GM11168 (cell line): ENCODE results near the gene NTM.
"Not testable (repeated sequence)": the region's sequence is repeated elsewhere in the genome, so short reads cannot be mapped to it uniquely, and the experiment has no call there.

Experiments
- in situ Hi-C: fragments of 300-500 bp; cut with MboI; formaldehyde crosslinking; loops from one replicate; pipeline ENCODE4 v1.12.0; 2022; ENCODE audit warnings: low sequenced_read_pairs; ENCODE audit not compliant: unreplicated experiment

Gene NTM

DNA sequence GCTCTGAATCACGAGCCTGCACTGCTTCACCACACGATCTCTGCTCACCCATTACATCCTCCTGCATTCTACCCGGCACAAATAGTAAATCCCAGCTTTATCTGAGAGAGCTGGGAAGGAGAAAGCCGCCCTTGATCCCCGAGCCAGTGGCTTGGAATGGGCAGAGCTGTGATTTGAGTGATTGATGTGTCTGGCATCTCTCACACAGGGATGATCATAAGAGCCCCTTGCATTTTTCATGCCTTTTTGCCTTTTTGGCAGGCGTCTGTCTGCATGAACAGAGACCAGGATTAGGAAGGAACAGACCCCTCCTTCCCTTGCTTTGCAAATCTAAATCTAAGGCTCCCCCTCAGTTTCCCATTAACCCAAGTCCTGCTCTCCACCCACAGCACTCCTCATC, 945.3 kb downstream of the NTM start:
- in situ Hi-C loops = no loop called here

- in situ Hi-C loops = no loop called here
Observed at GRCh38 chr11:132318421-132319157, 948.2 kb downstream of the NTM start.

DNA sequence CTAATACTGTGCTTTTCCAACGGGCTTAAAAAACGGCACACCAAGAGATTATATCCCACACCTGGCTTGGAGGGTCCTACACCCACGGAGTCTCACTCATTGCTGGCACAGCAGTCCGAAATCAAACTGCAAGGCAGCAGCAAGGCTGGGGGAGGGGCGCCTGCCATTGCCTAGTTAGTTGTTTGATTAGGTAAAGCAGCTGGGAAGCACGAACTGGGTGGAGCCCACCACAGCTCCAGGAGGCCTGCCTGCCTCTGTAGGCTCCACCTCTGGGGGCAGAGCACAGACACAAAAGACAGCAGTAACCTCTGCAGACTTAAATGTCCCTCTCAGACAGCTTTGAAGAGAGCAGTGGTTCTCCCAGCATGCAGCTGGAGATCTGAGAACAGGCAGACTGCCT, 949.0 kb downstream of the NTM start:
- in situ Hi-C loops = not testable (repeated sequence)

DNA sequence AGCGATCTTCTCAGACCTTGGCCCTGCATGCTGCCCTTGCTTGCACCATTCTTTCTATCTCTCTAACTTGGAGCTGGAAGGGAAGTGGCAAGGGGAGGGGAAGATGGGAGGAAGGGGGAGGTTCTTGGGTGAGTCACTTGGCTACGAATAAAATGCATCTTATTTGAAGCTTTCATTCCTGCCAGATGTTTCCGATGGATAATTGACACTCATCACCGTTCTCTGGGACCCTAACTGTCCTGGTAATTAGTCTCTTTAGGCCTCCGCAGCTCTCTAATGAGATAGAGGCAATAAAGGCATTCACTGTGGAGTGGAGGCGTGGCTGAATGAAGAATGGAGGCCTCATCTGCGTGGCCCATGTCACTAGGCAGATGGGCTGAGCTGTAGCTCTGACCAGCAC, 960.1 kb downstream of the NTM start:
- in situ Hi-C loops = no loop called here

- in situ Hi-C loops = no loop called here
Observed at GRCh38 chr11:132332521-132332920, 962.1 kb downstream of the NTM start.

- in situ Hi-C loops = no loop called here
Observed at GRCh38 chr11:132334769-132335280, 964.4 kb downstream of the NTM start.

DNA sequence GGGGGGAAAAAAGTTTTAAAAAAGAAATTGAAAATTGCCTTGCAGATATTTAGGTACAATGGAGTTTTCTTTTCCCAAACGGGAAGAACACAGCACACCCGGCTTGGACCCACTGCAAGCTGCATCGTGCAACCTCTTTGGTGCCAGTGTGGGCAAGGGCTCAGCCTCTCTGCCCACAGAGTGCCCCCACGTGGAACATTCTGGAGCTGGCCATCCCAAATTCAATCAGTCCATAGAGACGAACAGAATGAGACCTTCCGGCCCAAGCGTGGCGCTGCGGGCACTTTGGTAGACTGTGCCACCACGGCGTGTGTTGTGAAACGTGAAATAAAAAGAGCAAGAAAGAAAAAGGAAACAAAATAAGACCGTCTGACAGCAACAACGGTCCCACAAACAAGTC, 964.9 kb downstream of the NTM start:
- in situ Hi-C loops = no loop called here

DNA sequence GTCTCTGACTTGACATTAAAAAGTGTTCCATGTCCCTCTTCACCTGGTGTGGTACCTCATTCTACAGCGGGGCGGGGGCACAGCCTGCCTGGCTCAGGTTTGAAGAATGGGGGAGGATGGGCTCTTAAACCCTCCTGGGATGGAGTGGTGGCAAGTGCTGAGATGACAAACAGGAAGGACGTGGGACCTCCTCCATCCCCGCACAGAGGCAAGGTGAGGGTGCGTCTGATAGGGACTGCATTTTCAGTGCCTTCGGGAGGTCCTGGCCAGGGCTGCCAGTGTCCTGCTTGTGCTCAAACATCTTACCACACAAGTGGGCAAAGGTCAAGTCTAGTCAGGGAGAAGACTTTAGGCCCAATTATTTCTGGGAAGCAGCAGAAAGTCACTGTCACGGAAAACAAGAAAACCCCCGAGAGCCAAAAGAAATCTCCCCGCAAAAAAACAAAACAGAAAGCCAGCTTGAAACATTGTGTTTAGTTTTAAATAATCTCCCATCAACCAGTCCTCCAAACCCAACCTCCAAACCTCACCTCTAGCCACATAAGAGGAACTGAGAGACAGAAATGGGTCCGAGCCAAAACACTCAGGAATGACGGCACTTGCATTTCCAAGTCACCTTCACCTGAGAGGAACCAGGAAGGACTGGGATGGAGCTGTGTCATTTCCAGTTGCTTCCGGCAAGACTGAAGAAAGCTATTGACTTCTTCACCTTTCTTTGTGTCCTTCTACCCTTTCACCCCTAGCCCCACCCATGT, 966.5 kb downstream of the NTM start:
- in situ Hi-C loops = no loop called here

- in situ Hi-C loops = no loop called here
Observed at GRCh38 chr11:132337819-132338416, 967.5 kb downstream of the NTM start.

DNA sequence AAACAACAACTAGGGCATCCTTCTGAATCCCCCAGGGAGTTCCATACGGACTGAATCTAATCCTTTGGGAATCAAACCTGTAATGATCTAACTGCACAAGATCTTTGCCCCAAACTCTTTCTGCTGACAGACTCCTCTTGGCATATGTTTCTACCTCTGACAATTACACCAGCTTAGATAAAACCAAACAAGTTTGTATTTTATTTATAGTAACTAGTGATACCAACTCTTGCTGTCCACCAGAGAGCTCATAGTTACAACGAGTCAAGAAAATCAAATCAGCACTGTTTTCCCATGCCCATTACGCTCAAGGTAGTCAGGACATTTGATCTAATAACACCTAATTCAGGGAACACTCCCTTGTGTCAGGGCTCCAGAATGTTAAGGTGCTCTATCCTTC, 972.0 kb downstream of the NTM start:
- in situ Hi-C loops = no loop called here

DNA sequence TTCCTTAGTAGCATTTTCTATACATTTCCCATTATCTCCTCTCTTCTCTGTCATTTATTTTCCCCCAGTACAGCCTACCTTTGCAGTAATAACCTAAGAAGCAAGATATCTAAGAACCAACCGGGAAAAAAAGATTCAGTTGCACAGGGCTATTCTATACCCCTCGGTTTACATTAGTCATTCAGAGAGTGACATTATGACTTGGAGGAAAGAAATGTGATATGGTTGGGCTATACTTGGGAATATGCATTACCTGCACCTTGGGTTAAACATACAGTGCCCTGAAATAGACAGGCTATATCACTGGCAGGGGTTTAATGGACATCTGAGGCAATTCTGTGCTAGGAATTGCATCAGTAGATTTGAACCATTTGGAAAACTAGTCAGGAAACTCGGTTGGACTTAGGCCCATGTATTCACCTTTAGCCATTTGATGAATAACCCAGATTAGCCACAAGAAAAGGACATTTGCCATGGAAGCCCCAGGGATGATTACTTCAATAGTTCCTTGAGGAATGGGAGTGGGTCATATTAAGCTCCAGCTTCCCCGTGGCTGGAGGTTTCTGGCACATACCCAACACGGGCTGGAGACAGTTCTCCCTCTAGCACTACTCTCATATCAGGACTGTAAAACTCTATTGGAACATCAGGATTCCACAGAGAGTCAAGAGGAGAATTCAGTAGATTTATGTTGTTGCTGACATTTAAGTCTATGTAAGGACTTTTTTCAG, 973.2 kb downstream of the NTM start:
- in situ Hi-C loops = no loop called here

- in situ Hi-C loops = no loop called here
Observed at GRCh38 chr11:132346558-132347148, 976.2 kb downstream of the NTM start.

DNA sequence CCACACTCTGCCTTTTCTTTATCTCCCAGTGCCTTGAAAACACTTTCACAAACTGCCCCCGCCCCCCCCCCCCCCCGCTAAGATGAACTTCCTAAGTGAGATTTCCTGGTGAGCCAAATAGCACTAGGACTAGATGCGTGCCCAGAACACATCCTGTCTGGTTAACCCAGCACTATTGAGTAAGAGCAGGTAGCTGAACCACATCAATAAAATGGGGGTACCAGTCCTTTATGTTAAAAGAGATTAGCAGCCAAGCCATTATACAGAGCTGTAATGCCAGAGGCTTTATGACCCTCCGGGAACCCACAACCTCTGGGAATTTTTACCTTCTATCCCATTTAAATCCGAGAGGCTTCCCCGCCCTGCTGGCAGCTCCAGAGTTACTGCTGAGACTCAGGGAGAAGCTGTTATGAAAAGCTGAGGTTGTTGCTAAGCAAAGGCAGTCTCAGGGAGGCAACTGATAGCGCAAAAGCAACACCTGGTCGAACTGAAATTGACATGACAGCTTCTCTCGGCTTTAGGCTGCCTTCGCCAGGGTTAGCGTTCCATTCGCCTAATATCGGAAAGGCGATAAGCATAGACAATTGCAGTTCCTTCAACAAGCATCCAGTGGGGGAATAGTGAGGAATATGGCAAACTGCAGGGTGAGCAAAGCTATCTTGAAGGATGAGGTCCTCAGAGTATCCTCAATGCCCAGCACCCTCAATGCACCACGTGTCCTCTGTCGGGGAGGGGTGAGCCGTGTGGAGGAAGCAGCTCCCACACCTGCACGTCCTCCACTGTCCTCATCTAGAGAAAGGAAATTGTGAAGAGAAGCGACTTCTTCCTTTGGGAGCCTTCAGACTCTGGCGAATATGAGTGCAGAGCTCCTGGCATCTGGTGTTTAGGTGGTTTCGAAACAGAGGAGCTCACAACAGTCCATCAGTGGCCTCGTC, 977.0 kb downstream of the NTM start:
- in situ Hi-C loops = no loop called here

GRCh38 chr11:132349811-132350733, 979.7 kb downstream of the NTM start:
- in situ Hi-C loops = no loop called here

DNA sequence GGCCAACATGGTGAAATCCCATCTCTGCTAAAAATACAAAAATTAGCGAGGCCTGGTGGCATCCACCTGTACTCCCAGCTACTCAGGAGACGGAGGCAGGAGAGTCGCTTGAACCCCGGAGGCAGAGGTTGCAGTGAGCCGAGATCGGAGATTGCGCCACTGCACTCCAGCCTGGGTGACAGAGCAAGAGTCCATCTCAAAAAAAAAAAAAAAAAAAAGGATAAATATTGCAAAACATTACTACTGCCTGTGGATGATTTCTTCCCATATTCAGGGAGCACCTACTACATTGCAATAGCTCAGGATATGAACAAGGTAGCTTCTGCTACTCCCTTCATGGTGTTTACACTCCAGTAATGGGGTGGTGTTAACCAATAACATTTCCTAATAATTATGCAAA, 980.6 kb downstream of the NTM start:
- in situ Hi-C loops = no loop called here

DNA sequence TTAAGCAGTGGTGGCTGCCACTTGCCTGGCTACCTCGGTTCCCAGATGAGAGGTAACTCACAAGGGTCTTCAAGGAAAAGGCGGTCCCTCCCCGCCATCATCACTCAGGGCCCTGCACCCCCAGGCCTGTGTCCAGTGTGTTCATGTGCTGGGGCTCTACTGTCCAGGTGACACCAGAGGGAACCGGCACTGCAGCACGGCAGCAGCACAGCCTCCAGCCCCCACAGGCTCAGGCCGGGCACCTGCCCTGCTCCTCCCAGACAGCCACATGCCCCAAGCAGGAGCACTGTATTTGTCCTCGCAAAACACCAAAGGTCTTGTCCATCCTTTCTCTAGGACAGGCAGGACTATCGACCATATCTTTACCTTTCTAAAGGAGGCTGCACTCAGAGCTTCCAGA, 982.1 kb downstream of the NTM start:
- in situ Hi-C loops = no loop called here

- in situ Hi-C loops = no loop called here
Observed at GRCh38 chr11:132353255-132353654, 982.8 kb downstream of the NTM start.
